NCI-H128 (cell line): Measurements from ENCODE around the gene EML6.
"Not testable (repeated sequence)": the region's sequence is repeated elsewhere in the genome, so short reads cannot be mapped to it uniquely, and the experiment has no call there.

Experiments used
- DNase-seq: peaks from one replicate; lab custom pipeline; 2025; ENCODE audit not compliant: unreplicated experiment; lab: John Stamatoyannopoulos, UW

Gene EML6

DNA sequence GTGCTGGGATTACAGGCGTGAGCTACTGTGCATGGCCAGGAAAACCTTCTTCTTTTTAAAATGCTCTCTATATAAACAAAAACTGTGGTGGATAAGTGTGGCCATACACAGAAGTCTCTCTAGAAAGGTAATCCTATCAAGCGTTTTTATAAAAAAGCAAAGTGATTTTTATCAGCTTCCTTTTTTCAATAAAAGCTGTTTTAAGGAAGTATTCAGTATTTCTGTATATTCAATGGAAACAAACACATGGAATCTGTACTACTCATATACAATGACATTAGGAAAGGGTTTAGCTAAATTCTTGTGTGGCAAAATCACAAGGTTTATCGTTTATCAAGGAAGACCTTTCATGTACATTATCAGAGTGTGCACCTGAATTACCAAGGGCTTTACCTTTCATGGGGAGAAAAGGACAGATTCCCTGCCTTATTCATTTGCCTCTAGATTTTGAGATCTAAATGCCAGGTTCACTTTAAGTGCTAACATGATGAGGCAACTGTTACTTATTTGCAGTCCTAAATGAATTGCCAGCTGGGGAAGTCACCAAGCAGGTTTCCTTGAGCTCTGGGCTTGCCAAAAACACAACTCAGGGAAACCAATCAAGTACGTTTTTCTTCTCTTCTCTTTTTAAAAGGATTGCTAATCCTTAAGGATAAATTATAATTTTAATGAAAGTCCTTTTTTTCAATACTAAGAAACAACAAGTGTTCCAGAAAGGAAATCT lies 256.0 kb downstream of the EML6 start:
- DNase-seq: no peak

DNA sequence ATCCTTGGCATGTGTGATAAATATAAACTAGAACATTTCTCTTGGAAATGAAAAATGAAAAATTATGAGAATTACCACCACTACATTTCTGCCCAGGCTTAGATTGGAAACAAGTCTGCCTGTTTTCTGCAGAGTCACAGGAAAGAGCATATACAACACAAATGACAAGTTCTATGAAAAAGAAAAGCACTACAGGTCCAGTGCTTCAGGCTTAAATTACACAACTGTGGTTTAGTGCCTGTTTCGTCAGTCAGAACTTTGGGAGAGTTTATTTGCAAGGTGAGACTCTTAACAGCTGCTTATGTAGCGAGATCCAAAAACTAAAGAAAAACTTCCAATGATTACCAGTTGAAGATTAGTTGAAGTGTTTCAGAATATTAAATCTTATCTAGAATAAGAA lies 257.9 kb downstream of the EML6 start:
- no peak for DNase-seq

DNA sequence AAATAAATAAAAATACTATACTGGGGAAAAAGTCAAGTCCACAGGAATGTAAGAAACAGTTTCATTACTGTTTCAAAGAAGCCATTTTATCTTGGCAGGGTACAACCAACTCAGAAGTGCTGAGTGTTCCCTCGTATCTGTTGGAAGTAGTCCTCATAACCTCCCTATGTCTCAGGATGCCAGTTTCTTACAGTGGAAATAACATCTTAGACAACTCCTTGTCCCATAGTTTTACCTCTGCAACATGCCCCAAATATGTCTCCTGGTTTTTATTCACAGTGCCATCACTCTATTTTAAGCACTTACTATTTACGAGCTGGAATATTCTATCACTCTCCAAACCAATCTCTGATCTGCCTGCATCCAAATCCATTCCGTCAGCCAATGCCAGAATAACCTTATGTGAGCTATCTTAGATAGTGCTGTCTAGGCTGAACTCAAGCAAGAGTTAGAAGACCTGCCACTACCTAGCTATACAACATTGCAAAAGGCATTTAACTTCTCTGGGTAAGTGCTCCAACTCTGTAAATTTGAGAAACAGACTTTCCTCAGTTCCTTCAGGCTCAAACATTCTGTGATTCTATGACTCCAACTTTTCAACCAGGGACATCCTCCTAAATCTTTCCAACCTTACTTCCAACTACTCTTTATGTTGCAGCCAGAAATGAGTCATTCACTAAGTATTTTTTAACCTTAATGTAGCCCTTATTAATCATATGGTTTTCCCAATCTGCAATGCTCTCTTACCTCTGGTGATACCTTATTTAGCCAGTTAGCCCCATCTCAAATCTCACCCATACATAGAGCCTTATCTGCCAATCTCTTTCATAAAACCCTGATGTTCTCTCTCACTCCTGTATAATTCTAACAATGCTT lies 260.1 kb downstream of the EML6 start:
- no peak for DNase-seq

DNA sequence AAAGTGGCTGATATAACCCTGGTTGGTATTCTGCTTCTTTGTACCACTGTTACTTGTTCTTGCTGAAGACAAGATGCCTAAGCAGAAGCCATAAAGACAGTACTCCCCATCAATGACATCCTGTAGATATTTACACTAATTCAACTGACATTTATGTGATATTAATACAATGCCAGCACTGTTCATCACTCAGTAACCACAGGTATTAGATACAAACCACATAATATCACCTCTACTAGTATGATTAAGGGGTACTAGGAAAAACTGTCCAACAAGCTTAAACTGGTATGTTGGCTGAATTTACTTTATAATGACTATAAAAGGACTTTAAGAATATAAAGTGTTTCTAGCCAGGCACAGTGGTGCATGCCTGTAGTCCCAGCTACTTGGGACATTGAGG lies 261.0 kb downstream of the EML6 start:
- DNase-seq: no peak

DNA sequence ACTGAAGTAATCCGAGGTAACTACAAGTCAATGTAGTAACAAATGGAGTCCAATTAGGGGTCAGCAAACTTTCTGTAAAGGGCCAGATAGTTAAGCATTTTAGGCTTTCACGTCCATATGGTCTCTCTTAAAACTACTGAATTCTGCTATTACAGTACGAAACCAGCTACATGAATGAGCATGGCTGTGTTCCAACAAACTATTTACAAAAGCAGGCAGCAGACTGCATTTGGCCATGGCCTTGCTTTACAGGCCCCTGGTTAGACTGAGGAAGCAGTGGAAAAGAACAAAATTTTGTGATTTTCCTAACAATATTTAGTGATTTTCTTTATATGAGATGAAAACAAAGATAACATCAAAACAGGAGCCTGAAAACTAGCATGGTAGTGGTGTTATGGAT lies 262.8 kb downstream of the EML6 start:
- no peak for DNase-seq

DNA sequence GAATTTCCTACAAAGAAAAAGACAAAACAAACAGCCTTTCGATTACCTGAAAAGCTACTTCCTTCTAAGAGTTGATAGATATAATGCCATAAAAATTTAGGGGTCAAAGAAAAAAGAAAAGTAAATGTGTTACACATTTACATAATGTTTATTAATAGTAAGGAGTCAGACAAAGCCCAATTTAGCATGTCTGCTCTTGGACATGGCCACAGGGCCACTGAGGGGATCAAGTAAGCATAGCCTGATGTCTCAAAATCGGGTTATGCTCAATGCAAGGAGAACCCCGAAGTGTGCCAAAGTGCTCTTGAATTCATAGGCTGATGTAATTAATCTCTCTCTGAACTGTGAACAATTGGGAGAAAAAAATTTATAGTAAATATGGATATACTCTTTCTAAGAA lies 265.1 kb downstream of the EML6 start:
- DNase-seq: no peak

DNA sequence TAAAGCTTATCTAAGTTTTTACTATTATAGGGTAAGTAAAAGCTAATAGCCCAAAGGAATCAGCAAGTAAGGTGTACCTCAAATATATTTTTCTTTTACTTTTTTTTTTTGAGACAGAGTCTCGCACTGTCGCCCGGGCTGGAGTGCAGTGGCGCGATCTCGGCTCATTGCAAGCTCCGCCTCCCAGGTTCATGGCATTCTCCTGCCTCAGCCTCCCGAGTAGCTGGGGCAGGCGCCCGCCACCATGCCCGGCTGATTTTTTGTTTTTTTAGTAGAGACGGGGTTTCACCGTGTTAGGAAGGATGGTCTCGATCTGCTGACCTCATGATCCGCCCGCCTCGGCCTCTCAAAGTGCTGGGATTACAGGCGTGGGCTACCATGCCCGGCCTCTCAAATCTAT lies 267.2 kb downstream of the EML6 start:
- DNase-seq: not testable (repeated sequence)

DNA sequence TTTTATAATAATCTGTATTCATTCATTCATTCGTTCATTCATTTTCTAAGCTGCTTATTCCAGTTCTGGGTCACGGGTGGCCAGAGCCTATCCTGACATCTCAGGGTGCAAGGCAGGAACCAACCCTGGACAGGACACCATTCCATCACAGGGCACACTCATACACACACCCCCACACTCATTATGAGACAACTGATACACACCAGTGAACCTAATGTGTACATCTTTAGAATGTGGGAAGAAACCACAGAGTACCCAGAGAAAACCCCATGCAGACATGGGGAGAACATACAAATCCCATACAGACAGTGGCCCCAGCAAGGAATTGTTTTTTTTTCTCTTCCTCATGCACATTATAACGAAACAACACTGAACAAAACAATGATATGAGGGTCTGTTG lies 272.1 kb downstream of the EML6 start:
- DNase-seq: no peak

DNA sequence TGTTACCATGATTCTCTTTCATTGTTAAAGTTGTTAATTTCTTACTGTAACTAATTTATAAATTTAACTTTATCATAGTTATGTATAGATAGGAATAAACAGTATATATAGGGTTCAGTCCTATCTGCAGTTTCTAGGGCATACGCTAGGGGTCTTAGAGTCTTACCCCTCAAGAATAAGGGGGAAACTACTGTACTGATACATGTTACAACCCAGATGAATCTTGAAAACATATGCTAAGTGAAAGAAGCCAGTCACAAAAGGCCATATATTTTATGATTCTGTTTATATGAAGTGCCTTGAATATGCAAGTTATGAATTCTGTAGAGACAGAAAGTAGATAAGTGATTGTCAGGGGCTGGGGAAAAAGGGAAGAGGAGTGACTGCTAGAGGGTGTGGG lies 274.4 kb downstream of the EML6 start:
- no peak for DNase-seq

DNA sequence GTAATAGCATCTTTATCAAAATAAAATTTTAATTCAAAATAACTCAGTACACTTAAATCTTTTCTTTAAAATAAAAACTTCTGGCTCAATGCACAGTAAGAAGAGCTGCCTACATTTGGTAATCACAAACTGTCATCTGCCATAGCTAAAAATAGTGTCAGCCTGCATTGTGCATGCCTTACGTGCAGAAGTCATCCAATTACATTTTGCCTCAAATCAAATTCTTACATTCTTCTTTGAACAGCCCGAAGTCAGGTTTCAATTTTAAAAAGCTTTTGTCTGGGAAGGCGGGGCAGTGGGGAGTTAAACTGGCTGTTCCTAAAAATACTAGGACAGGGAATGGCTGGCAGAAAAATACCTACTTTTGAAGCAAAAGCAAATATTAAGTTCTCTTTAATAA lies 275.7 kb downstream of the EML6 start:
- DNase-seq: no peak

DNA sequence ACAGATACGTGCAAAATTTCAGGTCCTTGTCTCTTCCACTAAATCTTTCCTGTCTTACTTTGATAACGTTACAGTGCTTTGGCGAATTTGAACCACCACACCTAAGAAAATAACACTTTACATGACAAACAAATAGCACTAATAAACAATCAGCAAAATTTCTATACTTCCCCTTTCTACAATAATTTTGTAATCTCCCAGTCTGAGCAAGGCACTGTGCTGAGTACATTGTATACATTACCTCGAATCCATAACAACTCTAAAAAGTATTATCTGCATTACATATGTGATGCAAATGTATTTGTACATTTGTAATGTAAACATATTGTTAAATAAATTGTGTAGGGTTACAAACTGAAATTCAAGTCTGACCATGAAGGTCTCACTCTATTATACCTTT lies 276.9 kb downstream of the EML6 start:
- no peak for DNase-seq

DNA sequence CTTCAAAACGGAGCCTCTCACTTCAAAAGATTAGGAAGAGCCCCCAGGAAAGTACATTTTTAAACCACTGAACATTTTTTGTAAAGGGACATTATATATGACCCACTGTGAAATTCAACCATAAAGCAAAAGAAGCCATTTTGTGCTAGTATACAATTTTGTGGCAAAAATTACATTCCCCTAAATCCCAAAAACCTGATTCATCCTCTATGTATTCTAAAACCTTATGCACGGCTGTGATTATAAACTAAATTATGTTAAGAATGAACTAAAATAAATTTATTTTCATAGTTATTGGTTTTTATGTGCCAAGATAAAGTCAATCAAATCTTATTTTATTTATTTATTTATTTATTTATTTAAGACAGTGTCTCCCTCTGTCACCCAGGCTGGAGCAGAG lies 278.3 kb downstream of the EML6 start:
- DNase-seq: no peak

DNA sequence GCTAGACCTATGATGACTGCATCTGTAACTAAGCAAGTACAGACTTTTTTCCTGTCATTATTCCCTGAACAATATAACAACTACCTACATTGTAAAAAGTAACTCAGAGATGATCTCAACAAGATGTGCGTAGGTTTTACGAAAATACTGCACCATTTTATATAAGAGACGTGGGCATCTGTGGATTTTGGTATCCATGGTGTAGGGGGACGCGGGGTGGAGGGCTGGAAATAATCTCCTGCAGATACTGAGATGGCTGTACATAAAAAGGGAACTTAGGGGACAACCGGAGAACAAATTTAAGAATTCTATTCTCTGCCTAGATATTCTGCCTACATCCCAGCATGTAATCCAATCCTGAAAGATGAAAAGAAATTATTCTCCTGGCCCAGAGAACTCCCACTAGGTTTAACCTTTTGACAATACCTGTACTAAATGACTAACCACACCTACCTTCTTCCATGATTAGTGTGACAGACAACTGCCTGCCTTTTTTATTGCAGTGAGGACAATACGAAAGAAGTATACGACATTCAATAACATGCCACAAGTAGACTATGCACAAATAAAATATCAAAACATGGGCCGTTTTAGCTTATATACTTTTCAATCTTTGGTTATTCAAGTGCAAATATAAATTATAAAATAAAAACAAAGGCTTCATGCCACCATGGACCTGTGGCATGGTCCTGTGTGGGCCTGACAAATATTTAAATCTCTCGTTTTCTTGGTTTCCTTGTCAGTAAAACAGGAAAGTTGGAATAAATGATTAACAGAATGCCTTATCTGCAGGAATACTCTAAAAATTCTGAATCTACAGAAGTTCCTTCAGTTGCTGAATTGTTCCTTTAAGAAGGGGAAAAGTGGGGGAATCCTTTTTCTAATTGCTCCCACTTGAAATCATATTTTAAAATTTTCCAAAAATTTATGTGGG lies 280.5 kb downstream of the EML6 start:
- DNase-seq: no peak

DNA sequence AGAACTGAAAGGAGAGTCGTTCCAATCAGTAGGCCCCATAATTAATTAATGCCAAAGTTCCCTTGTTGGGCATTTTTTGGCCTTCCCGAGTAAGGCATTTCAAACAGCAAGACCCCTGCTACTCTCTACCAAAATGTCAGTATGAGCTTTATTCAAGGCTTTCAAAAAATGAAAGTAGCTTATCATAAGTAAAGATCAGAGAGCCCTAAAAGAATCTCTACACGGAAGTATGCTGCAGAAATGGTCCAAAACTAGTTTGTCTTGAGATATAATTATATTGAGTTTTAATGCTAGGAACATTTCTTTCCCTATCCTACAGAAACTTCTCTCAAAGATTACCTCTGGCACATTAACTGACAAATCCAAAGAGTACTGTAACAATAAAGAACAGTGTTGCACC lies 282.8 kb downstream of the EML6 start:
- no peak for DNase-seq

DNA sequence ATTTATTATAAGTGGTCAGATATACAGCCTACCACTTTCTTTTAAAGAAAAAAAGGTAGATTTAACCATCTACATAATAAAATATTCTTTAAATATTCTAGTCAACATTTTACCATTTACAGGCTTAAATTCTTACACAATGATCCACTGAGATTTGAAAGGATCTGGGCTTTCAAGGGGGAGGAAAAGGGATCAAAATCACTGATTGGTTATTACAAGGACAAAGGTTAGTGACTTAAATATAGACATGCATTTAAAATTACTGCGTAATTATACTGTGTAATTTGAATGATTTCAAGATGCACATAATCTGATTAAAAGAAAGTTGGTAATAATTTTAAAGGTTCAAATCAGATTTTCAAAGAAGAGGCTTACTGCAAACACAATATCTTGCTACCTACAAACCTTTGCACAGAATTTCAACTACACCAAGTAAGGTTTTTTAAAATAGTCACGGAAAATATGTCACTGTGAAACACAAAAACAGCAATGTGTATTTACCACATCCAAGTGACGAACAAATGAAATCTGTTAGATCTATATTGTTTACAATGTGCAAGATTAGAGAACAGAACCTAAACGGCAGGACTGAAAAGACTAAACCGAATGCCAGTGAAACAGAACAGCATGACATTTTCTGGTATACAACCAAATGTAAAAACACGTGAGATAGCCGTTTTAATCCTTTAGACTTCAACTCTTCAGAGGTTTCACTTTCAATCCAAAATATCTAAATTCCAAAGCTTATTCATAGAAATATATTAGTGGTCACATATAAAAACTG lies 286.0 kb downstream of the EML6 start:
- DNase-seq: no peak

DNA sequence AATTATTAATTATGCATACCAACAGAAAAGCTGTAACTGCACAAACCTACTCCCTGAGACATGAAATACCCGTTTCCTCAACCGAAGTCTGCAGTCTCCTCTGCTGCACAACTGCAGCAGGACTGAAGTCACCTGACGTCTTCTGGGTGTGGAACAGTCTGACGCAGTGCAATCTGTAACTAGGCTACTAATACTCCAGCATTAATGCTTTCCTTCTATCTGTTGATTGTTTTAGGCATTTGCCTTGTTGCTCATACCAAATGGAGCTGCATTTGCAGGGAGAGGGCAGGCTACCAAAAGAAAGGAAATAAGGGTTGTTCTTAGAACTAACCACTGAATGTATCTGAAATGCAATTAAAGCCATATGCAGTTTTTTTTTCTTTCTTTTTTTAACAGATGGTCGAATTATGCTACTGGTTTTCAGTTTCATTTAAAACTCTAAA lies 286.7 kb downstream of the EML6 start:
- no peak for DNase-seq

DNA sequence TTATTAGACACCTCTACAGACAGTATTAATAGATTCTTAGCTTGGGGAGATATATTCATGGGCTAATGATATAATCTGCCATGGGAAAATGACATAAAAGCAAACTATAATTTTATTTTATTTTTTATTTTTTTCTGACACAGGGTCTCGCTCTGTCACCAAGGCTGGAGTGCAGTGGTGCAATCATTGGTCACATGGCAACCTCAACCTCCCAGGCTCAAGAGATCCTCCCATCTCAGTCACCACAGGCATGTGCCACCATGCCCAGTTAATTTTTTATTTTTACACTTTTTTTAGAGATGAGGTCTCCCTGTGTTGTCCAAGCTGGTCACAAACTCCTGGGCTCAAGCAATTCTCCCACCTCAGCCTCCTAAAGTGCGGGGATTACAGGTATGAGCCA lies 287.5 kb downstream of the EML6 start:
- no peak for DNase-seq

DNA sequence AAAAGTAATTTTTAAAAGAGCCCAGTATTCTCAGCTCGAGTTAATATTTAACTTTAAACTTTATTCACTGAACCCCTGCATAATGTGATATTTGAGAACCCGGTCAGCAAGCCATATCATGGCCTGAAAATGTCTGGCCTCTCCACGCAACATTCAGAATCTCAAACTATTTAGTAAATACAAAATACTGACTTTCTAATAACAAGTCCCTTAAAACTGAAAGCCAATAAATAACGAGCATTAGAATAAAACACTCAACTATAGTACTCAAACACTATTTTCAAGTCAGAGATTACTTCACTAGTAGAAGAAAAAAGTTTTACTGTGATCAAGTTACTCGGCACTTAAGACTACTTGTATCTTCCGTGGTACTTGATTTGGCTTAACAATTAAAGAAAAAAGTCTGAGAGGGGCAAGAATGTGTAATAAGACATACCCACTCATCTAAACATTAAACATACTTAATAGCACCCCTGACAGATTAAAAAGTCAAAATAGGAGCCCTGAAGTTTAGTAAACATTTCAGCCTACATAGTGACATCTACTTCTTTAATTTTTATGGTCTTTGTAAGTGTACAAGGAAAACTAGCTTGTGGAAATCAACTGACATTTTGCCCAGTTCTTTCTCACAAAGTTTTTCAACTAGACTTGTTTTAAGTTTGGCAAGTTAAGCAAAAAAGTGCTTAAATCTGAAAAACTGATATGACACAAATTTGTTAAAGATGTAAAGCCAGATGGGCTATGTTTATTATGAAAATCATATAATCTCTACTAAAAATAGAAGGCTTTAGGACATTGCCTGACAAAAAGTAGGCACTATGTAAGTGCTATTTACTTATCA lies 288.6 kb downstream of the EML6 start:
- no peak for DNase-seq

DNA sequence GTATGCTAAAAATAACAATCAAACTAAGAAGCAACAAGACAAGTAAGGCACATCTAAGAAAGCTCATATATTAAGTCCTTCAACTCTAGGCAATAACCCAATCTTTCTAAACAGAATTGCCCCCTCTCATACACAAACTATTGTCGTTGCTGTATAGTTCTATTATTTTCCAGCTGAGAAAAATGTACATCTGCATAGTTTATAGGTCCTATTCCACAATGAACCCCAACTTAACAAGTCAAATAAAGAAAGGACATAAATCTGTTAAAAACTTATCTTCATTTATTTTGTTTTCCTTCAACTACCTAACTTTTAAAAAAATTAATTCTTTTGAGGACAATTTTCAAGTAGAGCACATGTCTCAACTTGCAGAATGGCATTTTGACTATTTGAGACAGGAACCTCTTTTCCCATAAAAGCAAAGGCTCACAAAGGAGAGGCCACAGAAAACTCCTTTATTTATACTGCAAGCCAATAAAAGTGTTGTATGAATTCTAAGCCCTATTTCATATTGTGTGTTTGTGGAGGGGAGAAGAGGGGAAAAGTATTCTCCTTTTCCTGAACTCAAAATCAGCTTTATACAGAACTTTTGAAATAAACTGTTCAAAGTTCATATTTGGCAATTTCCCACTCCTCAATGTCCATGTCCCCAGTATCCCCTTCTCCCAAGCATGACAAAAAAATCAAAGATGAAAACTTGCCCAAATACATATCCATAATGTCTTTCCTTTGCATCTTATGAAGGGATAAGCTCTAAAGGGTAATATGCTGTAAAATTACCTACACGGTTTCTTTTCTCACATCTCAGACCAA lies 289.4 kb downstream of the EML6 start:
- DNase-seq: no peak
